K562 (cell line): ENCODE measurements around the gene CCNT1. TPM values are rescaled to one million over a fixed set of nuclear protein-coding genes. Genes with fewer than 3 reads are reported as not detected.
A peak's percentile ranks its signal among the peaks of the same experiment; 100 is the strongest.

ENCODE experiments used
- BRD9 ChIP-seq: fragments of 450-650 bp; IDR thresholded peaks from 2 replicates; pipeline ENCODE4 v1.6.1; 2018; ENCODE audit warnings: low read depth; ENCODE audit not compliant: partially characterized antibody
- CBFA2T2 ChIP-seq: fragments of 450-650 bp; conservative IDR thresholded peaks from 2 replicates; pipeline ENCODE4 v1.6.1; 2017; ENCODE audit warnings: mild to moderate bottlenecking
- ELF4 ChIP-seq: fragments of 450-650 bp; formaldehyde crosslinking; IDR thresholded peaks from 2 replicates; pipeline ENCODE4 v1.4.0; 2022; ENCODE audit warnings: missing genetic modification characterization
- GTF2F1 ChIP-seq: IDR thresholded peaks from 2 replicates; pipeline ENCODE4 v1.6.1; 2011; ENCODE audit warnings: low read depth, low read length, improper control_type of control experiment
- KLF6 ChIP-seq: fragments of 250-450 bp; sonication (Bioruptor Pico); IDR thresholded peaks from 2 replicates; pipeline ENCODE4 v1.4.0; 2020; ENCODE audit warnings: mild to moderate bottlenecking, moderate library complexity, borderline replicate concordance
- MYC ChIP-seq, 2 experiments: fragments of 250-450 bp in 1 of 2; sonication (Bioruptor Pico) in 1 of 2; IDR thresholded peaks; 2 replicates each; pipeline versions ENCODE4 v1.5.1 to v1.6.1; 2012 to 2021; ENCODE audit warnings: low read depth in 2 of 2, borderline replicate concordance in 1 of 2, improper control_type of control experiment in 1 of 2, low read length in 1 of 2, mild to moderate bottlenecking in 1 of 2, moderate library complexity in 1 of 2
- POLR2A ChIP-seq: fragments of 450-650 bp; conservative IDR thresholded peaks from 2 replicates; pipeline ENCODE4 v1.6.1; 2016
- RAD21 ChIP-seq, 2 experiments: fragments of 250-450 bp in 1 of 2; fragments of 450-650 bp in 1 of 2; sonication (Bioruptor Pico) in 1 of 2; formaldehyde crosslinking in 1 of 2; IDR thresholded peaks in 1 of 2; conservative IDR thresholded peaks in 1 of 2; 2 replicates each; pipeline versions ENCODE4 v1.4.0 to v1.8.0; 2020 to 2022; ENCODE audit warnings: mild to moderate bottlenecking in 2 of 2, moderate library complexity in 1 of 2
- RBBP5 ChIP-seq: fragments of 200-600 bp; sonication (generic); IDR thresholded peaks from 2 replicates; pipeline ENCODE4 v1.6.1; 2012; ENCODE audit warnings: borderline replicate concordance, mild to moderate bottlenecking, low read length, control low read depth, inconsistent platforms; ENCODE audit not compliant: insufficient read depth, poor library complexity, severe bottlenecking
- RNF2 ChIP-seq: sonication (generic); IDR thresholded peaks from 2 replicates; pipeline ENCODE4 v1.6.1; 2016
- SMAD3 ChIP-seq: fragments of 450-650 bp; formaldehyde crosslinking; conservative IDR thresholded peaks from 2 replicates; pipeline ENCODE4 v1.4.0; 2020; ENCODE audit warnings: mild to moderate bottlenecking
- ZBTB1 ChIP-seq: sonication (generic); formaldehyde crosslinking; IDR thresholded peaks from 2 replicates; pipeline ENCODE4 v1.8.1; 2023; ENCODE audit warnings: missing genetic modification reagents, low read depth, mild to moderate bottlenecking, borderline replicate concordance
- ZBTB17 ChIP-seq: fragments of 450-650 bp; formaldehyde crosslinking; IDR thresholded peaks from 2 replicates; pipeline ENCODE4 v1.4.0; 2020; ENCODE audit warnings: mild to moderate bottlenecking
- ZFPM2 ChIP-seq: fragments of 250-450 bp; sonication (Bioruptor Pico); IDR thresholded peaks from 2 replicates; pipeline ENCODE4 v1.5.1; 2022; ENCODE audit warnings: mild to moderate bottlenecking
- ZNF232 ChIP-seq: sonication (generic); formaldehyde crosslinking; IDR thresholded peaks from 2 replicates; pipeline ENCODE4 v1.8.0; 2022; ENCODE audit warnings: mild to moderate bottlenecking, missing genetic modification reagents
- ZNF282 ChIP-seq: sonication (generic); formaldehyde crosslinking; IDR thresholded peaks from 2 replicates; pipeline ENCODE4 v1.8.1; 2023; ENCODE audit warnings: missing genetic modification reagents
- ZNF354B ChIP-seq: fragments of 250-450 bp; sonication (Bioruptor Pico); IDR thresholded peaks from 2 replicates; pipeline ENCODE4 v1.4.0; 2020
- polyA plus RNA-seq, 8 experiments: library from polyadenylated mRNA; depleted of rRNA in 4 of 8; stranded (reverse) in 5 of 8; unstranded in 3 of 8; fragments of >200 nt; fragmentation: Nextera tagmentation in 2 of 8; fragmentation: Illumina TruSeq in 1 of 8; extraction: Ambion mirVana in 2 of 8; extraction: Trizol in 1 of 8; gene quantifications; 2 replicates each; pipeline versions ENCODE4 v1.2.1 to v1.2.3, GENCODE V29; 2011 to 2014; ENCODE audit warnings: inconsistent platforms in 1 of 8, missing spikeins in 1 of 8
- total RNA-seq, 7 experiments: library from RNA; depleted of rRNA in 6 of 7; stranded (reverse); fragments of >200 nt in 6 of 7; fragmentation: Illumina TruSeq in 2 of 7; extraction: Trizol in 2 of 7; gene quantifications; 2 replicates each; pipeline versions ENCODE4 v1.2.1 to v1.2.3, GENCODE V29; 2011 to 2021; ENCODE audit warnings: low replicate concordance in 1 of 7
- TF ChIP-seq, protein P1 (sequence below), 2 experiments: IDR thresholded peaks; 2 replicates each; pipeline ENCODE4 v1.6.1; 2012; ENCODE audit warnings: improper control_type of control experiment in 2 of 2, low read depth in 2 of 2, low read length in 2 of 2, borderline replicate concordance in 1 of 2
- TF ChIP-seq, protein P2 (sequence below): sonication (generic); formaldehyde crosslinking; IDR thresholded peaks from 2 replicates; pipeline ENCODE4 v1.8.0; 2022; ENCODE audit warnings: mild to moderate bottlenecking, missing genetic modification reagents, borderline replicate concordance
- TF ChIP-seq, protein P3 (sequence below): fragments of 450-650 bp; formaldehyde crosslinking; IDR thresholded peaks from 2 replicates; pipeline ENCODE4 v1.4.0; 2020; ENCODE audit warnings: mild to moderate bottlenecking, mixed read lengths
- TF ChIP-seq, protein P4 (sequence below): fragments of 250-450 bp; sonication (Bioruptor Pico); IDR thresholded peaks from 2 replicates; pipeline ENCODE4 v1.5.0; 2021

CCNT1 gene
- total and polyA plus RNA-seq, 9 of the 15 experiments (the other 6 are each of a cell fraction or from before 2014, with no cell fraction given): 9.7 to 52.4 (median 33.4) TPM

DNA sequence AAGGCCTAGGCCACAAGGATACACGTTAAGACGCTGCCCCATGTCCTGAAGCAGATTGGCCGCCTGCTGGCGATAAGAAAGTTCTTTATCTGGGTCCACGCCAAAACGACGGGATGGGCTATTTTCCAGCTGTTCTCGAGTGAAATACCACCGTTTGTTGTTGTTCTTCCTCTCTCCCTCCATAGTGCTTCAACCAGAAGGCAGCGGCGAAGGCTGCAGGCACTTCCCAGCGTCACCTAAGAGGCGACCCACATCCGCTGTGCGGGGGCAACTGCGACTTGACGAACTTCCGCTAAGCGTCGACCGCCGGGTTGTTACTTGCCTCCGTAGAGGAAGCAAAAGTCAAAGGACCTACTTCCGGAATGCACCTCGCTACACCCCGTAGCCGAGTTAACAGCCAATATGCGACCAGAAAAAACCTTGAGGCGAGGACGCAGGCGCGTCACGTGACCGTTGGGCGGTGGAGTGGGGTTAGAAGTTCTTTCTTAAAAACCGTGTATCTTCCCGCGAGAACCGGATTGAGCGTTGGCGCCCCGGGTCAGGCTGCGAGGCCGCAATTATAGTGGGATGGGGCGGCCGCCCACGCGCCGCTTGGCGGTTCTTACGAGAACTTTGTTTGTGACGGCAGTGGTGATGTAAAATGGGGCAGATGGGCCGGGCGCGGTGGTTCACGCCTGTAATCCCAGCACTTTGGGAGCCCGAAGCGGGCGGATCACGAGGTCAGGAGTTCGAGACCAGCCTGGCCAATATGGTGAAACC, at the start of gene CCNT1 (continued):
- TF ChIP-seq ZBTB1 (CRISPR knock-in tag): peak; percentile 31; the same call in 1 of the 2 replicates
- no peak; a peak in 1 of 4 replicates for TF ChIP-seq RAD21 (CRISPR knock-in tag; conservative IDR thresholded peaks at IDR 0.05 in 1 of 2, IDR thresholded peaks at IDR 0.05 in 1 of 2)
- TF ChIP-seq ZBTB17 (CRISPR knock-in tag): no peak
- TF ChIP-seq, protein P1, sequence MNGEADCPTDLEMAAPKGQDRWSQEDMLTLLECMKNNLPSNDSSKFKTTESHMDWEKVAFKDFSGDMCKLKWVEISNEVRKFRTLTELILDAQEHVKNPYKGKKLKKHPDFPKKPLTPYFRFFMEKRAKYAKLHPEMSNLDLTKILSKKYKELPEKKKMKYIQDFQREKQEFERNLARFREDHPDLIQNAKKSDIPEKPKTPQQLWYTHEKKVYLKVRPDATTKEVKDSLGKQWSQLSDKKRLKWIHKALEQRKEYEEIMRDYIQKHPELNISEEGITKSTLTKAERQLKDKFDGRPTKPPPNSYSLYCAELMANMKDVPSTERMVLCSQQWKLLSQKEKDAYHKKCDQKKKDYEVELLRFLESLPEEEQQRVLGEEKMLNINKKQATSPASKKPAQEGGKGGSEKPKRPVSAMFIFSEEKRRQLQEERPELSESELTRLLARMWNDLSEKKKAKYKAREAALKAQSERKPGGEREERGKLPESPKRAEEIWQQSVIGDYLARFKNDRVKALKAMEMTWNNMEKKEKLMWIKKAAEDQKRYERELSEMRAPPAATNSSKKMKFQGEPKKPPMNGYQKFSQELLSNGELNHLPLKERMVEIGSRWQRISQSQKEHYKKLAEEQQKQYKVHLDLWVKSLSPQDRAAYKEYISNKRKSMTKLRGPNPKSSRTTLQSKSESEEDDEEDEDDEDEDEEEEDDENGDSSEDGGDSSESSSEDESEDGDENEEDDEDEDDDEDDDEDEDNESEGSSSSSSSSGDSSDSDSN (IDR thresholded peaks at IDR 0.05; ENCODE audit: borderline replicate concordance in 1 of 2, low read depth in 2 of 2, low read length in 2 of 2): peak in 1 of 2 experiments; percentile 79; a peak in 2 of 4 replicates
- peak; percentile 93 for TF ChIP-seq POLR2A
- TF ChIP-seq, protein P2, sequence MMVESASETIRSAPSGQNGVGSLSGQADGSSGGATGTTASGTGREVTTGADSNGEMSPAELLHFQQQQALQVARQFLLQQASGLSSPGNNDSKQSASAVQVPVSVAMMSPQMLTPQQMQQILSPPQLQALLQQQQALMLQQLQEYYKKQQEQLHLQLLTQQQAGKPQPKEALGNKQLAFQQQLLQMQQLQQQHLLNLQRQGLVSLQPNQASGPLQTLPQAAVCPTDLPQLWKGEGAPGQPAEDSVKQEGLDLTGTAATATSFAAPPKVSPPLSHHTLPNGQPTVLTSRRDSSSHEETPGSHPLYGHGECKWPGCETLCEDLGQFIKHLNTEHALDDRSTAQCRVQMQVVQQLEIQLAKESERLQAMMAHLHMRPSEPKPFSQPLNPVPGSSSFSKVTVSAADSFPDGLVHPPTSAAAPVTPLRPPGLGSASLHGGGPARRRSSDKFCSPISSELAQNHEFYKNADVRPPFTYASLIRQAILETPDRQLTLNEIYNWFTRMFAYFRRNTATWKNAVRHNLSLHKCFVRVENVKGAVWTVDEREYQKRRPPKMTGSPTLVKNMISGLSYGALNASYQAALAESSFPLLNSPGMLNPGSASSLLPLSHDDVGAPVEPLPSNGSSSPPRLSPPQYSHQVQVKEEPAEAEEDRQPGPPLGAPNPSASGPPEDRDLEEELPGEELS: peak; percentile 11; the same call in 1 of the 2 replicates
- TF ChIP-seq RBBP5: peak; percentile 74
- no peak for TF ChIP-seq ZNF232 (CRISPR knock-in tag)
- TF ChIP-seq ZFPM2 (CRISPR knock-in tag): no peak
- TF ChIP-seq GTF2F1: peak; percentile 59; the same call in 1 of the 2 replicates
- no peak; the same call in 1 of the 2 replicates for TF ChIP-seq ELF4 (CRISPR knock-in tag)
- TF ChIP-seq, protein P3, sequence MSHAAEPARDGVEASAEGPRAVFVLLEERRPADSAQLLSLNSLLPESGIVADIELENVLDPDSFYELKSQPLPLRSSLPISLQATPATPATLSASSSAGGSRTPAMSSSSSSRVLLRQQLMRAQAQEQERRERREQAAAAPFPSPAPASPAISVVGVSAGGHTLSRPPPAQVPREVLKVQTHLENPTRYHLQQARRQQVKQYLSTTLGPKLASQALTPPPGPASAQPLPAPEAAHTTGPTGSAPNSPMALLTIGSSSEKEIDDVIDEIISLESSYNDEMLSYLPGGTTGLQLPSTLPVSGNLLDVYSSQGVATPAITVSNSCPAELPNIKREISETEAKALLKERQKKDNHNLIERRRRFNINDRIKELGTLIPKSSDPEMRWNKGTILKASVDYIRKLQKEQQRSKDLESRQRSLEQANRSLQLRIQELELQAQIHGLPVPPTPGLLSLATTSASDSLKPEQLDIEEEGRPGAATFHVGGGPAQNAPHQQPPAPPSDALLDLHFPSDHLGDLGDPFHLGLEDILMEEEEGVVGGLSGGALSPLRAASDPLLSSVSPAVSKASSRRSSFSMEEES: peak; percentile 100
- peak; percentile 57 for TF ChIP-seq RNF2
- TF ChIP-seq, protein P4, sequence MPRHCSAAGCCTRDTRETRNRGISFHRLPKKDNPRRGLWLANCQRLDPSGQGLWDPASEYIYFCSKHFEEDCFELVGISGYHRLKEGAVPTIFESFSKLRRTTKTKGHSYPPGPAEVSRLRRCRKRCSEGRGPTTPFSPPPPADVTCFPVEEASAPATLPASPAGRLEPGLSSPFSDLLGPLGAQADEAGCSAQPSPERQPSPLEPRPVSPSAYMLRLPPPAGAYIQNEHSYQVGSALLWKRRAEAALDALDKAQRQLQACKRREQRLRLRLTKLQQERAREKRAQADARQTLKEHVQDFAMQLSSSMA (CRISPR knock-in tag): no peak; the same call in 1 of the 2 replicates
- peak; percentile 21; the same call in 1 of the 2 replicates for TF ChIP-seq MYC (IDR thresholded peaks at IDR 0.05; ENCODE audit: low read depth, low read length)
- peak; percentile 84; the same call in 1 of the 2 replicates for TF ChIP-seq MYC (CRISPR knock-in tag; IDR thresholded peaks at IDR 0.05; ENCODE audit: borderline replicate concordance, low read depth)
- TF ChIP-seq SMAD3 (CRISPR knock-in tag): no peak
- TF ChIP-seq CBFA2T2: peak; percentile 98
- no peak for TF ChIP-seq ZNF282 (CRISPR knock-in tag)
- TF ChIP-seq BRD9: peak; percentile 52
- peak; percentile 94 for TF ChIP-seq KLF6 (CRISPR knock-in tag)
- TF ChIP-seq ZNF354B (CRISPR knock-in tag): no peak
